Gastrocnemius medialis (tissue), 4 donors: ENCODE measurements around the gene DHX40. TPM values are rescaled to one million over a fixed set of nuclear protein-coding genes. Genes with fewer than 3 reads are reported as not detected.

Experiments used
- ATAC-seq, 2 donors: fragments of 150-250 bp; one replicate each; pipeline ENCODE4 v1.9.1; 2016
- DNase-seq, 2 donors: peaks; one replicate each; pipeline ENCODE4 v3.0.0-alpha.2; 2019
- H3K27ac ChIP-seq, 4 donors: fragments of 200-600 bp; sonication (generic); 1 replicate in 1 of 4; 2 replicates in 3 of 4; pipeline ENCODE4 v1.5.1; 2016 to 2018; ENCODE audit warnings: mild to moderate bottlenecking in 2 of 4, moderate library complexity in 1 of 4
- H3K27me3 ChIP-seq, 3 donors: fragments of 200-600 bp; sonication (generic) in 2 of 3; 1 replicate in 1 of 3; 2 replicates in 2 of 3; pipeline versions ENCODE4 v1.5.1 to v1.6.0; 2016 to 2019; ENCODE audit warnings: mild to moderate bottlenecking in 1 of 3, moderate library complexity in 1 of 3
- H3K36me3 ChIP-seq, 2 donors: fragments of 200-600 bp; sonication (generic) in 1 of 2; one replicate each; pipeline ENCODE4 v1.5.1; 2017 to 2018
- H3K4me1 ChIP-seq, 2 donors: fragments of 200-600 bp; sonication (generic) in 1 of 2; one replicate each; pipeline ENCODE4 v1.5.1; 2016 to 2017; ENCODE audit warnings: mild to moderate bottlenecking in 2 of 2
- H3K4me3 ChIP-seq, 4 donors: fragments of 200-600 bp; sonication (generic) in 3 of 4; 1 replicate in 1 of 4; 2 replicates in 3 of 4; pipeline ENCODE4 v1.5.1; 2016 to 2019; ENCODE audit warnings: mild to moderate bottlenecking in 2 of 4
- H3K9me3 ChIP-seq, 3 donors: fragments of 200-600 bp; sonication (generic) in 2 of 3; 1 replicate in 1 of 3; 2 replicates in 2 of 3; pipeline ENCODE4 v1.5.1; 2016 to 2019
- POLR2A ChIP-seq, 2 donors: fragments of 450-650 bp; IDR thresholded peaks; one replicate each; pipeline ENCODE4 v1.6.1; 2017; ENCODE audit warnings: antibody characterized with exemption in 2 of 2, mild to moderate bottlenecking in 2 of 2, moderate library complexity in 2 of 2
- in situ Hi-C, 4 donors: fragments of 200-750 bp; cut with MboI; loops; one replicate each; pipeline versions ENCODE4 v1.15.0 to v1.8.0; 2017; ENCODE audit warnings: low sequenced_read_pairs in 4 of 4
- intact Hi-C: fragments of 100-400 bp; cut with DNase I; formaldehyde crosslinking; loops from one replicate; pipeline ENCODE4 v1.15.1; 2023; ENCODE audit warnings: low total_unique reads
- total RNA-seq, 4 donors: library from RNA; depleted of rRNA; stranded (reverse); fragments of >200 nt; gene quantifications; one replicate each; pipeline versions ENCODE4 v1.1.0 to v1.2.3, GENCODE V29; 2016
- TF ChIP-seq, protein P1 (sequence below), 5 experiments: fragments of 450-650 bp in 3 of 5; fragments of 200-600 bp in 2 of 5; sonication (generic) in 2 of 5; IDR thresholded peaks in 4 of 5; conservative IDR thresholded peaks in 1 of 5; 1 replicate in 4 of 5; 2 replicates in 1 of 5; pipeline ENCODE4 v1.5.1; 2016 to 2019; ENCODE audit warnings: antibody characterized with exemption in 5 of 5, mild to moderate bottlenecking in 3 of 5, moderate library complexity in 3 of 5

The DHX40 gene
- total RNA-seq, 4 donors from 2014 or later, result 21.2 to 32.2 (median 26.9) TPM

DNA sequence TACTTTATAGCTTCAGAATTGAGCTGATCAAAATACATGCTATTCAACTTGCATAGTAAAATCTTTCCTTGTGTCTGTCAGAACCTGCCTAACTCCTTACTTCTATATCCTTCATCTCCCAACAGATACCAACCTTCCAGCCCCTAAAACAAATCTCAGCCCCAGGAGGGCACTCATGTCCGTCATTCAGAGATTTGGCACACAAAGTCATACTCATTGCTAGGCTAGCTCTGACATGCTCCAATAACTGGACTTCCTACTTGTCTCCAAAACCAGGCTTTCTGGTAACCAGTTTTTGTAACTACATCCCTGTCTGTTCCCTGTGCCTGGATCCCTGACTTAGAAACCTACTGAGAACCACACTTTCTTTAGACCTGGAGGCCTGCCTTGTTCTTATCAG lies 37.5 kb upstream of the DHX40 start:
- no peaks in the 10 kb centered on the region for H3K36me3 ChIP-seq
- no peak overlapping the region for H3K4me3 ChIP-seq
- no peak for TF ChIP-seq POLR2A (IDR thresholded peaks at IDR 0.05)
- TF ChIP-seq, protein P1, sequence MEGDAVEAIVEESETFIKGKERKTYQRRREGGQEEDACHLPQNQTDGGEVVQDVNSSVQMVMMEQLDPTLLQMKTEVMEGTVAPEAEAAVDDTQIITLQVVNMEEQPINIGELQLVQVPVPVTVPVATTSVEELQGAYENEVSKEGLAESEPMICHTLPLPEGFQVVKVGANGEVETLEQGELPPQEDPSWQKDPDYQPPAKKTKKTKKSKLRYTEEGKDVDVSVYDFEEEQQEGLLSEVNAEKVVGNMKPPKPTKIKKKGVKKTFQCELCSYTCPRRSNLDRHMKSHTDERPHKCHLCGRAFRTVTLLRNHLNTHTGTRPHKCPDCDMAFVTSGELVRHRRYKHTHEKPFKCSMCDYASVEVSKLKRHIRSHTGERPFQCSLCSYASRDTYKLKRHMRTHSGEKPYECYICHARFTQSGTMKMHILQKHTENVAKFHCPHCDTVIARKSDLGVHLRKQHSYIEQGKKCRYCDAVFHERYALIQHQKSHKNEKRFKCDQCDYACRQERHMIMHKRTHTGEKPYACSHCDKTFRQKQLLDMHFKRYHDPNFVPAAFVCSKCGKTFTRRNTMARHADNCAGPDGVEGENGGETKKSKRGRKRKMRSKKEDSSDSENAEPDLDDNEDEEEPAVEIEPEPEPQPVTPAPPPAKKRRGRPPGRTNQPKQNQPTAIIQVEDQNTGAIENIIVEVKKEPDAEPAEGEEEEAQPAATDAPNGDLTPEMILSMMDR (IDR thresholded peaks at IDR 0.05 in 4 of 5, conservative IDR thresholded peaks at IDR 0.05 in 1 of 5), result no peak
- in situ Hi-C loops, result no loop called here
- intact Hi-C loops, result no loop called here
- H3K27ac ChIP-seq, result no peak overlapping the region
- H3K4me1 ChIP-seq, result no peaks in the 10 kb centered on the region
- ATAC-seq, result no peak
- H3K9me3 ChIP-seq, result no peaks in the 10 kb centered on the region
- DNase-seq, result no peak
- no peaks in the 10 kb centered on the region for H3K27me3 ChIP-seq

DNA sequence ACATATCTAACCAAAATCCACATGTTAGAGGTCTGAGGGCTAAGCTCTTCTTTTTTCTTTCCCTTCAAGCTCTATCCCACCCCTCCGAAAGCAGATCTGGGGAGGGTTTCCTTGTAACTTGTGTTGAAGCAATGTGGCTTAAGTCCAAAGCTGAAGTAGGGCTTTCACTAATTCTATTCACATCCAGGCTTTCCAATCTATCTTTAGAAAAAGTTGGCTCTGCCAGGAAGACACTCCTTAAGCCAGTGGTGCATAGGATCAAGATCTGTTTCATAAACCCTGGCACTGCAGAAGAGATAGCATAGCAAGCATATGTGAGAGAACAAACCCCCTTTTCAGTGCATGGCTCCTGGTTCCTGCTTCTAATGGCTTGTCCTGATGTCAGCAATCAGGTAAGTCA lies 34.9 kb upstream of the DHX40 start:
- H3K27ac ChIP-seq, result no peak overlapping the region
- TF ChIP-seq POLR2A (IDR thresholded peaks at IDR 0.05), result no peak
- TF ChIP-seq, protein P1 (IDR thresholded peaks at IDR 0.05 in 4 of 5, conservative IDR thresholded peaks at IDR 0.05 in 1 of 5), result no peak
- no peak overlapping the region for H3K4me3 ChIP-seq
- DNase-seq (no peak), ATAC-seq (no peak)
- in situ Hi-C loops, result no loop called here
- no peaks in the 10 kb centered on the region for H3K4me1 ChIP-seq
- H3K36me3 ChIP-seq, result no peaks in the 10 kb centered on the region
- H3K27me3 ChIP-seq, result no peaks in the 10 kb centered on the region
- intact Hi-C loops, result no loop called here
- H3K9me3 ChIP-seq, result no peaks in the 10 kb centered on the region

DNA sequence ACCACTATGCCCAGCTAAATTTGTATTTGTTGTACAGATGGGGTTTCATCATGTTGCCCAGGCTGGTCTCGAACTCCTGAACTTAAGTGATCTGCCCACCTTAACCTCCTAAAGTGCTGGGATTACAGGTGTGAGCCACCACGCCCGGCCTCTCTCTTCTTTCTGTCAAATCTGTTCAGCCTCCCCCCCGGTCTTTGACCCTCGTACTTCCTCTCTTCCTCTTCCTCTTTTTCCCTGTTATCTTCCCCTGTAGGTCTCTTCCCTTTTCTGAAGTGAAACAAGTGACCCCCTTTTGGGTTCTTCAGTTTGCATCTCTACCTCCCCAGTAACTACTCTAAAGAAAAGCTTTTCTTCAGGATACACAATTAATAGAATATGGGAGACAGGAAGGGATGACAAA lies 31.7 kb upstream of the DHX40 start:
- ATAC-seq (no peak), DNase-seq (no peak)
- Histone ChIP-seq H3K27ac (no peak overlapping the region), H3K9me3 (no peaks in the 10 kb centered on the region), H3K4me3 (no peak overlapping the region), H3K4me1 (no peaks in the 10 kb centered on the region), H3K27me3 (no peaks in the 10 kb centered on the region), H3K36me3 (no peaks in the 10 kb centered on the region)
- in situ Hi-C loops, result no loop called here
- intact Hi-C loops, result no loop called here
- TF ChIP-seq, protein P1 (IDR thresholded peaks at IDR 0.05 in 4 of 5, conservative IDR thresholded peaks at IDR 0.05 in 1 of 5), result no peak
- no peak for TF ChIP-seq POLR2A (IDR thresholded peaks at IDR 0.05)

DNA sequence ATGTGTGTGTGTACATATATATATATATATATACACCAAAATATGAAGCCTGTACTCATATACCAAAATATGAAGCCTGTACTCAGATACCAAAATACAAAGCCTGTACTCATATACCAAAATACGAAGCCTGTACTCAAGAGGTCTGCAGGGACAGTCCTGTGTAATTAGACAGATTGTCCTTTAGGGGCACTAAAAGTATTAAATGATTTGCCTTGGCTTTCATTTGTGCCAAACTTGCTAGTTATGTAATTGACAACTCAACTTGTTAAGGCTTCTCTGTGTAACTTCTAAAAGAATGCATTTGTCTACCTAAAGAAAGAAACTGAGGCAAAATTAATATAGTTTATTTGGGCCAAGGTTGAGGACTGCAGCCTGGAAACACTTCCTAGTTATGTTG lies 30.8 kb upstream of the DHX40 start:
- in situ Hi-C loops (no loop called here), intact Hi-C loops (no loop called here)
- ATAC-seq (no peak), DNase-seq (no peak)
- no peaks in the 10 kb centered on the region for H3K4me1 ChIP-seq
- H3K27me3 ChIP-seq, result no peaks in the 10 kb centered on the region
- no peak overlapping the region for H3K27ac ChIP-seq
- no peaks in the 10 kb centered on the region for H3K9me3 ChIP-seq
- TF ChIP-seq POLR2A (IDR thresholded peaks at IDR 0.05), result no peak
- TF ChIP-seq, protein P1 (IDR thresholded peaks at IDR 0.05 in 4 of 5, conservative IDR thresholded peaks at IDR 0.05 in 1 of 5), result no peak
- H3K4me3 ChIP-seq, result no peak overlapping the region
- no peaks in the 10 kb centered on the region for H3K36me3 ChIP-seq

DNA sequence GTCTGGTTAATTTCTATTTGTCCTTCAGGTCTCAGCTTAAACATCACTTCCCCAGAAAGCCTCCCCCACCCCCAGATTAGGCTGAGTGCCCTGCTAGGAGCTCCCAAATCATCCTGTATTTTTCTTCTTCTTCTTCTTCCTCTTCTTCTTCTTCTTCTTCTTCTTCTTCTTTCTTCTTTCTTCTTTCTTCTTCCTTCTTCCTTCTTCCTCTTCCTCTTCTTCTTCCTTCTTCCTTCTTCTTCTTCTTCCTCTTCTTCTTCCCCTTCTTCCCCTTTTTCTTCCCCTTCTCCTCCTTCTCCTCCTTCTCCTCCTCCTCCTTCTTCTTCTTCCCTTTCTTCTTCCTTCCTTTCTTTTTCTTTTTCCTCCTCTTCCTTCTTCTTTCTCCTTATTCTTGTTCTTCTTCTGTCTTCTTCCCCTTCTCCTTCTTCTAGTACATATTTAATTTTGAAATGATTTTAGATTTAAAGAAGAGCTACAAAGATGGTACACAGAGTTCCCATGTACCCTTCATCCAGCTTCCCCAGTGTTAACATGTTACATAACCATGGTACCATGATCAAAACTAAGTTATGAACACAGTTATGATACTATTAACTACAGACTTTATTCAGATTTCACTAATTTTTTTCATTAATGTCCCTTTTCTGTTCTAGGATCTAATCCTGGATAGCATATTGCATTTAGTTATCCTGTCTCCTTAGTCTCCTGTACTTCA lies 27.1 kb upstream of the DHX40 start:
- Histone ChIP-seq H3K9me3 (no peaks in the 10 kb centered on the region), H3K36me3 (no peaks in the 10 kb centered on the region), H3K27ac (no peak overlapping the region), H3K27me3 (no peaks in the 10 kb centered on the region), H3K4me1 (no peaks in the 10 kb centered on the region), H3K4me3 (no peak overlapping the region)
- in situ Hi-C loops, result no loop called here
- ATAC-seq (no peak), DNase-seq (no peak)
- no peak for TF ChIP-seq POLR2A (IDR thresholded peaks at IDR 0.05)
- TF ChIP-seq, protein P1 (IDR thresholded peaks at IDR 0.05 in 4 of 5, conservative IDR thresholded peaks at IDR 0.05 in 1 of 5), result no peak
- intact Hi-C loops, result no loop called here
